ENCODE results near the gene SERP2.

GRCh38 chr13:44380404-44381165 is 7.0 kb downstream of the SERP2 start:
- no peak for TF ChIP-seq POLR2A (IDR thresholded peaks at IDR 0.05; ENCODE audit: low read length)
- TF ChIP-seq GATA1 (IDR thresholded peaks at IDR 0.05; ENCODE audit: low read depth, low read length): no peak

All from erythroblast (primary cell).